Chondrocyte (in vitro differentiated cells): Measurements from ENCODE around the gene RFC2. TPM values are rescaled to one million over a fixed set of nuclear protein-coding genes. Genes with fewer than 3 reads are reported as not detected.

Experiments used
- DNase-seq: peaks from one replicate; pipeline ENCODE4 v3.0.0; 2021; ENCODE audit warnings: mixed read lengths, low spot score
- H3K27ac Mint-ChIP-seq: one replicate; pipeline ENCODE4 v1.8.0; 2021; ENCODE audit warnings: mild to moderate bottlenecking, moderate library complexity, mixed read lengths; ENCODE audit not compliant: unreplicated experiment
- H3K27me3 Mint-ChIP-seq: 2 replicates; pipeline ENCODE4 v1.8.0; 2021; ENCODE audit warnings: low read depth, mixed read lengths
- H3K36me3 Mint-ChIP-seq: 2 replicates; pipeline ENCODE4 v1.8.0; 2021; ENCODE audit warnings: low read depth, mixed read lengths
- H3K4me1 Mint-ChIP-seq: 2 replicates; pipeline ENCODE4 v1.8.0; 2021; ENCODE audit warnings: low read depth, mild to moderate bottlenecking, mixed read lengths
- H3K4me3 Mint-ChIP-seq: one replicate; pipeline ENCODE4 v1.8.0; 2021; ENCODE audit warnings: mild to moderate bottlenecking, moderate library complexity, mixed read lengths; ENCODE audit not compliant: unreplicated experiment
- H3K9me3 Mint-ChIP-seq: 2 replicates; pipeline ENCODE4 v1.8.0; 2021; ENCODE audit warnings: low read depth, mixed read lengths
- total RNA-seq: library from RNA; stranded (reverse); gene quantifications from 3 replicates; pipeline ENCODE4 v1.2.1, GENCODE V29; 2021
- TF ChIP-seq, protein P1 (sequence below): fragments of 200-600 bp; sonication (generic); IDR thresholded peaks from 2 replicates; pipeline ENCODE4 v1.5.0; 2021; ENCODE audit warnings: antibody characterized with exemption, mild to moderate bottlenecking, moderate library complexity

RFC2 gene
- total RNA-seq, 1 donor from 2014 or later, result 11.0 TPM

DNA sequence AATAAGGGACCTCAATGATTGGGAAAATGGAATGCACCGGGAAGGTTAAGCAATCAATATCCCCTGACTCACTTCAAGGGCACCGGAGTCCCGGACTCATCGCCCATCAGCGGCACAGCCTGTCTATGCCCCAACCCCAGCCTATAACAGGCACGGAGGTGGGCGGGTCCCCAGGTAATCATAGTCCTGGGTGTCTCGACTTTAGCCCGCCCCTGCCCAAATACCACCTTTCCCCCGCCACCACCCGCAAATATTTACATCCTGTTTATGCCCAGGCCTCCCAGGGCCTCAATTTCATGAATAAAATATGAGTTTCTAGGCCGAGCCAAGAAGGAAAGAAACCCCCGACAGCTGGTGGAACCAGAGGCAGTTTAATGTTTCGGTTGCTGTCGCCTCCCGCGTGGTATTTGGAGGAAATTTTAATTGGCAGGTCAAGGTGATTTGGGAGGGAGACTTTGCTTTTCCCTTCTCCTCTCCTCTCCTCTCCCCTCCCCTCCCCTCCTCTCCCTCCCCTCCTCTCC, 15.6 kb upstream of the RFC2 start:
- peaks cover 28% of the 10 kb centered on the region for H3K4me1 Mint-ChIP-seq
- H3K36me3 Mint-ChIP-seq, result no peaks in the 10 kb centered on the region
- H3K4me3 Mint-ChIP-seq, result peak overlapping the region; percentile 71
- H3K9me3 Mint-ChIP-seq, result no peaks in the 10 kb centered on the region
- H3K27ac Mint-ChIP-seq, result no peak overlapping the region
- DNase-seq, result no peak
- H3K27me3 Mint-ChIP-seq, result no peaks in the 10 kb centered on the region
- TF ChIP-seq, protein P1, sequence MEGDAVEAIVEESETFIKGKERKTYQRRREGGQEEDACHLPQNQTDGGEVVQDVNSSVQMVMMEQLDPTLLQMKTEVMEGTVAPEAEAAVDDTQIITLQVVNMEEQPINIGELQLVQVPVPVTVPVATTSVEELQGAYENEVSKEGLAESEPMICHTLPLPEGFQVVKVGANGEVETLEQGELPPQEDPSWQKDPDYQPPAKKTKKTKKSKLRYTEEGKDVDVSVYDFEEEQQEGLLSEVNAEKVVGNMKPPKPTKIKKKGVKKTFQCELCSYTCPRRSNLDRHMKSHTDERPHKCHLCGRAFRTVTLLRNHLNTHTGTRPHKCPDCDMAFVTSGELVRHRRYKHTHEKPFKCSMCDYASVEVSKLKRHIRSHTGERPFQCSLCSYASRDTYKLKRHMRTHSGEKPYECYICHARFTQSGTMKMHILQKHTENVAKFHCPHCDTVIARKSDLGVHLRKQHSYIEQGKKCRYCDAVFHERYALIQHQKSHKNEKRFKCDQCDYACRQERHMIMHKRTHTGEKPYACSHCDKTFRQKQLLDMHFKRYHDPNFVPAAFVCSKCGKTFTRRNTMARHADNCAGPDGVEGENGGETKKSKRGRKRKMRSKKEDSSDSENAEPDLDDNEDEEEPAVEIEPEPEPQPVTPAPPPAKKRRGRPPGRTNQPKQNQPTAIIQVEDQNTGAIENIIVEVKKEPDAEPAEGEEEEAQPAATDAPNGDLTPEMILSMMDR, result no peak

DNA sequence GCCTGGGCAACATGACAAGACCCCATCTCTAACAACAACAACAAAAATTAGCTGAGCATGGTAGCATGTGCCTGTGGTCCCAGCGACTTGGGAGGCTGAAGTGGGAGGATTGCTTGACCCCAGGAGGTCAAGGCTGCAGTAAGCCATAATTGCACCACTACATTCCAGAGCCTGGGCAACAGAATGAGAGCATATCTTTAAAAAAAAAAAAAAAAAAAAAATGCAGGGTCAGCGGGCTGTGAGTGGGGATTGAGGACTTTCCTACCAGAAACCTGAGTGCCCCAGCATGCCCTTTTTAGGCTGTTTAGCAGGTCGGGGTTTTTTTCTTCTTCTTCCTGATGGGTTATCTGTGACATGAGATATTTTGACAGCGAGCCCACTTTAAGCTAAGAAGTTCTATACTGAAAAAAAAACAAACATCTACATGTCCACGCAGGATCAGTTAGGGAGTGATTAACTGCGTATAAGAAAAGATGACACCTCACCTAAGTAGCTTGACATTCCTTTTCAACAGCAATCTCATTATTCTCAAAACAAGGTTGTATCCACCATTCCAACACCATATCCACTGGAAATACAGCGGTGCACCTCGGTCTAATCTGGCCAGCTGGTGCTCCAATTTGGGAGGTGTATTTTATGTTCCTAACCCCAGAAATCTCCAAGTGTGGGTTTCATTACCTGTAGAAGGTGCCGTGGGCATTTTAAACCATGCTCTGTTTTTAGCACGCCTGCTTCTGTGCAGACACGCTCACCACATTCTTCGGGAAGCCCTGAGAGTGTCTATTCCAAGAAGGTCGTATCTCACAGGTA, 13.8 kb upstream of the RFC2 start:
- TF ChIP-seq, protein P1, result no peak
- no peak overlapping the region for H3K4me3 Mint-ChIP-seq
- DNase-seq, result no peak
- no peaks in the 10 kb centered on the region for H3K36me3 Mint-ChIP-seq
- no peaks in the 10 kb centered on the region for H3K27me3 Mint-ChIP-seq
- peaks cover 20% of the 10 kb centered on the region for H3K4me1 Mint-ChIP-seq
- H3K27ac Mint-ChIP-seq, result no peak overlapping the region
- no peaks in the 10 kb centered on the region for H3K9me3 Mint-ChIP-seq

DNA sequence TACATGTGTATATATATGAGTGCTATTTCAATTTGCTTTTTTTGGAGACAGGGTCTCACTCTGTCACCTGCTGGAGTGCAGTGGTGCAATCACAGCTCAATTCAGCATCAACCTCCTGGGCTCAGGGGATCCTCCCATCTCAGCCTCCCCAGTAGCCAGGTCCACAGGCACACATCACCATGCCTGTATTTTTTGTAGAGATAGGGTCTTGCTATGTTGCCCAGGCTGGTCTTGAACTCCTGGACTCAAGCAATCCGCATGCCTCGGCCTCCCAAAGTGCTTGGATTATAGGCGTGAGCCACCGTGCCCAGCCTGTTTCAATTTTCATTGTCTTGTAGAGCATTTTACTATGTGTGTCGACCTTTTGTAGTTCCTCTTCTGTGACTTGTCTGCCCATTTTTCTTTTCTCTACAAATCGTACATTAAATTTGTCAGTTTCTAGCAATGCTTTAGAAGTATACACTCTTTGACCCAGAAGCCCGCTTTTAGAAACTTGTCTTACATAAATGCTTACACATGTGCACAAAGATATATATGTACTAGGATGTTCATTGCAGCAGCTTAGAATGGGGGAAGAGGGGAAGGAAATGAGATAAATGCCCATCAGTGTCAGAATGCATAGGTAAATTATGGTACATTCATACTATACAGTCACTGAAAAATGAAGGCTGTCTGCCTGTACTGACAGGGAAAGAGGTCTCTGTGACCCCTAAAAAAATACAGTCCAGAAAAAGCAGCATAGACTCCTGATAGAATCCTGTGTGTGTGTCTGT, 12.2 kb upstream of the RFC2 start:
- H3K9me3 Mint-ChIP-seq, result no peaks in the 10 kb centered on the region
- no peaks in the 10 kb centered on the region for H3K36me3 Mint-ChIP-seq
- TF ChIP-seq, protein P1, result no peak
- H3K27me3 Mint-ChIP-seq, result no peaks in the 10 kb centered on the region
- no peak overlapping the region for H3K4me3 Mint-ChIP-seq
- no peak for DNase-seq
- peaks cover 7% of the 10 kb centered on the region for H3K4me1 Mint-ChIP-seq
- no peak overlapping the region for H3K27ac Mint-ChIP-seq

DNA sequence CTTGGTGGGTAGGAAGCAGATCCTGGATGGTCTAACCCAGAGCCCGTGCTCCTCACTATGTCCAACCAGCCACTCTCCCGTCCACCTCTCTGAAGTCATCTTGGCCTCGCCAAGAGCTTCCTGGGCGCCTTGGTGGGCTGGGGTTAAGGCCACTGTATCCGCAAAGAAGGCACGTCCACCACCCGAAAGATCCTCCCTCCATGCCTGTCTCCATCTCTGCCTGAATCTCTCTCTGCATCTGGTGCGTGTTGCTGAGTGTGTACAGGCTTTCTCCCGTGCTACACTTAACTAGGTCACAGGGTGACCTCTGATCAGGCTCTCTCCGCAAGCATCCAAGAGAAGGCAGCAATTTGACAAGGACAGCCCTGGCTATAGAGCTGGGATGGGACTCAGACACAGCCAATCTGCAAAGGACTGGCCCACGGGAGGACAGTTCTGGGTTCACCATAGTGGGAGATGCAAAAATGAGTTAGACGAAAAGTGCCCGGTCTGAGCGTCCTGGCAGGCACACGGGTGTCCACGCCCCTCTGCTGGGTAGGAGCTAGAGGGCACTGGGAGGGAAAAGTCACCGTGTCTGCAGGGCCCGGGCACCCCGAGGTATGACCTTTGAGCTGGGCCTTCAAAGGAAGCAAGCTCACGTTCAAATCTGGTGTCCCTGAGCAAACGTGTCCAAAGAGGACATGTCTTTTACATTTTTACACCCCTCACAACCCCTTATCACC, 9.4 kb upstream of the RFC2 start:
- H3K27me3 Mint-ChIP-seq, result no peaks in the 10 kb centered on the region
- TF ChIP-seq, protein P1, result no peak
- H3K4me3 Mint-ChIP-seq, result no peak overlapping the region
- H3K36me3 Mint-ChIP-seq, result no peaks in the 10 kb centered on the region
- H3K4me1 Mint-ChIP-seq, result no peaks in the 10 kb centered on the region
- no peak overlapping the region for H3K27ac Mint-ChIP-seq
- no peak for DNase-seq
- no peaks in the 10 kb centered on the region for H3K9me3 Mint-ChIP-seq
